ENCODE data around the gene ALOX12B. TPM values are rescaled to one million over a fixed set of nuclear protein-coding genes. Genes with fewer than 3 reads are reported as not detected.
"Not testable (repeated sequence)": the region's sequence is repeated elsewhere in the genome, so short reads cannot be mapped to it uniquely, and the experiment has no call there.

The ALOX12B gene
- total RNA-seq, 6 experiments from 2014 or later, result not detected

DNA sequence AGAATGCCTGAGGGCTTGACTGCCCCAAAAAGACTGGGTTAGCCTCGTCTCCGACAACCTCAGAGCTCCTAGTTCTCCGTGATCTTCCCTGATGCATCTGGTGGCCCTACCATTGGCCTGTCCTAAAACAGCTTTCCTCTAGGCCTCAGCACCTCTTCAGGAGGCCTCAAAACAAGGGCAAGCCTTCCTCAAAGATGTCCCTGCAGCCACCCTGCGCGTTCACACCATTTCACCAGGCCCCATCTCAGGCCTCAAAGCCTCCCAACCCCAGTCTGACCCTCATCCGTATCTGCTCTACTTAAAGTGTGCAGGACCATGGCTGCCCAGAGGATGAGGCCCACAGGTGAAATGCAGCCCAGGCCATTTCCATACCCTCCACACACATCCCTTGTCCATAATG, 23.4 kb upstream of the ALOX12B start:
- DNase-seq (no peak), ATAC-seq (no peak)
- Histone ChIP-seq H3K4me1 (peaks cover 0 to 6% (median 2%) of the 10 kb centered on the region in 4 donors), H3K36me3 (no peaks in the 10 kb centered on the region), H3K4me3 (no peak overlapping the region), H3K27ac (no peak overlapping the region), H3K27me3 (peaks cover 0 to 9% of the 10 kb centered on the region in 2 donors), H3K9me3 (no peaks in the 10 kb centered on the region)
- no peak for TF ChIP-seq POLR2A (IDR thresholded peaks at IDR 0.05)
- WGBS (ENCODE audit: insufficient coverage, low coverage, low lambda C conversion rate, missing lambda C conversion rate), result 89% methylated on average over 6 of the region's 6 CpGs
- intact Hi-C loops (cut with DNase I), result loop anchor here in 1 of 2 donors (10.0 kb wide), 1 partner anchor 46 kb away; no protein-coding TSS in a partner anchor

DNA sequence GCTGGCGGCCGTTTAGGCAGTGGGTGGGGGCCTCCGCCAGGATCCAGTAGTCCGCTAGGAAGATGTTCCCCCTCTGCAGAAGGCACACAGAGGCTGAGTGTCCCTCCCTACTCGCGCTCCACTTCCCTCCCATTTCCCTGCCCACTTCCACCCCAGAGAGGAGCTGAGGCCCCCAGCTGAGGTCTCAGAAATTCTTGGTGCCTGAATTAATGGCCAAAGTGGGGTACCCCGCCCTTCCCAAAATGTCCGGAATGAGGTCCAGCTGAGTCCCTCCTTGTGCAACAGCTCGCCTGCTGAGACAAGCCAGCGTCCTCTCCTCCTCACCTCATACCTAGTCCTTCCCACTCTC, 22.9 kb upstream of the ALOX12B start:
- Histone ChIP-seq H3K4me1 (peaks cover 0 to 6% (median 2%) of the 10 kb centered on the region in 4 donors), H3K27me3 (peaks cover 0 to 9% of the 10 kb centered on the region in 2 donors), H3K9me3 (no peaks in the 10 kb centered on the region), H3K4me3 (no peak overlapping the region), H3K36me3 (no peaks in the 10 kb centered on the region), H3K27ac (no peak overlapping the region)
- ATAC-seq (no peak), DNase-seq (no peak)
- WGBS (ENCODE audit: insufficient coverage, low coverage, low lambda C conversion rate, missing lambda C conversion rate), result 15% methylated on average over 5 of the region's 10 CpGs
- TF ChIP-seq, protein P1, sequence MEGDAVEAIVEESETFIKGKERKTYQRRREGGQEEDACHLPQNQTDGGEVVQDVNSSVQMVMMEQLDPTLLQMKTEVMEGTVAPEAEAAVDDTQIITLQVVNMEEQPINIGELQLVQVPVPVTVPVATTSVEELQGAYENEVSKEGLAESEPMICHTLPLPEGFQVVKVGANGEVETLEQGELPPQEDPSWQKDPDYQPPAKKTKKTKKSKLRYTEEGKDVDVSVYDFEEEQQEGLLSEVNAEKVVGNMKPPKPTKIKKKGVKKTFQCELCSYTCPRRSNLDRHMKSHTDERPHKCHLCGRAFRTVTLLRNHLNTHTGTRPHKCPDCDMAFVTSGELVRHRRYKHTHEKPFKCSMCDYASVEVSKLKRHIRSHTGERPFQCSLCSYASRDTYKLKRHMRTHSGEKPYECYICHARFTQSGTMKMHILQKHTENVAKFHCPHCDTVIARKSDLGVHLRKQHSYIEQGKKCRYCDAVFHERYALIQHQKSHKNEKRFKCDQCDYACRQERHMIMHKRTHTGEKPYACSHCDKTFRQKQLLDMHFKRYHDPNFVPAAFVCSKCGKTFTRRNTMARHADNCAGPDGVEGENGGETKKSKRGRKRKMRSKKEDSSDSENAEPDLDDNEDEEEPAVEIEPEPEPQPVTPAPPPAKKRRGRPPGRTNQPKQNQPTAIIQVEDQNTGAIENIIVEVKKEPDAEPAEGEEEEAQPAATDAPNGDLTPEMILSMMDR (IDR thresholded peaks at IDR 0.05), result no peak
- no peak for TF ChIP-seq POLR2A (IDR thresholded peaks at IDR 0.05)
- intact Hi-C loops (cut with DNase I), result loop anchor here in 1 of 2 donors (10.0 kb wide), 1 partner anchor 46 kb away; no protein-coding TSS in a partner anchor

DNA sequence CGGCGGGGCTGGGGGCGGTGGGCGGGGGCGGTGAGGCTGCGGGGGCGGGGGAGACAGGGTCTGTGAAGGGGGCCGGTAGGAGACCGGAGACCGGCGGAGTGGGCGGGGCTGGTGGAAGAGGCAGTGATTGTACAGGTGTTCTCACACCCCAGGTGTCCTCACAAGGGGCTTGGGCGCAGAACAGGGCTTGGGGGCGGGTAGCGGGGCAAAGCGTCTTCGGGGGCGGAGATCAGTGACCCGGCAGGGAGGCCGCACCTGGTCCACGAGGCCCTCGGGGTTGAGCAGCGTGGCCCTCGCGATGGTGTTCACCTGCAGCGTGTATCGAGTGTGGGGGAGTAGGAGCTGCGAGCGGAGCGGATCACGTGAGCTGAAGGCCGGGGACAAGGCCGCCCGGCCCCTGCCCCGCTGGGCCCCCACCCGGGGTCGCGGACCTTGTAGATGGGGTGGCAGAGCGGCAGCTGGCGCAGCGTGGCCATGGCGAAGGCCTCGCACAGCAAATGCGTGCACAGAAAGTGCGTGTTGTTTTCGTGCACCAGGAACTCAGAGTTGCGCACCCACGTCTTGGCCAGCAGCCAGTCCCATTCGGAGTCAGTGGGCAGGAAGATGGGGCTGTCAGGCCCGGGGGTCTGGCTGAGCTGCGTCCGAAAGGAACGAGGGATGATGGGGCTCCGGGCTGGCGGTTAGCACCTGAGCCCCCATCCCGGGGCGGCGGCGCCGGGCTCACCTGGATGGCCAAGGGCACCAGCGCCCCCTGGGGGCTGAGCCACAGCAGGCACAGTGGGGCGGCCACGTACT, 22.3 kb upstream of the ALOX12B start:
- WGBS (ENCODE audit: insufficient coverage, low coverage, low lambda C conversion rate, missing lambda C conversion rate), result 25% methylated on average over 4 of the region's 63 CpGs
- peak in 2 of 3 donors; percentile 66 to 69 for DNase-seq
- no peak for TF ChIP-seq POLR2A (IDR thresholded peaks at IDR 0.05)
- TF ChIP-seq, protein P1 (IDR thresholded peaks at IDR 0.05), result peak; percentile 71 to 81 (median 74)
- peak; percentile 72 to 86 (median 78) for ATAC-seq
- peaks cover 0 to 9% of the 10 kb centered on the region in 2 donors for H3K27me3 ChIP-seq
- no peaks in the 10 kb centered on the region for H3K9me3 ChIP-seq
- peak overlapping the region in 1 of 3 donors; percentile 10 for H3K4me3 ChIP-seq
- intact Hi-C loops (cut with DNase I), result loop anchor here in 1 of 2 donors (10.0 kb wide), 1 partner anchor 45 kb away; no protein-coding TSS in a partner anchor
- H3K36me3 ChIP-seq, result no peaks in the 10 kb centered on the region
- no peak overlapping the region for H3K27ac ChIP-seq
- peaks cover 0 to 6% (median 2%) of the 10 kb centered on the region in 4 donors for H3K4me1 ChIP-seq

DNA sequence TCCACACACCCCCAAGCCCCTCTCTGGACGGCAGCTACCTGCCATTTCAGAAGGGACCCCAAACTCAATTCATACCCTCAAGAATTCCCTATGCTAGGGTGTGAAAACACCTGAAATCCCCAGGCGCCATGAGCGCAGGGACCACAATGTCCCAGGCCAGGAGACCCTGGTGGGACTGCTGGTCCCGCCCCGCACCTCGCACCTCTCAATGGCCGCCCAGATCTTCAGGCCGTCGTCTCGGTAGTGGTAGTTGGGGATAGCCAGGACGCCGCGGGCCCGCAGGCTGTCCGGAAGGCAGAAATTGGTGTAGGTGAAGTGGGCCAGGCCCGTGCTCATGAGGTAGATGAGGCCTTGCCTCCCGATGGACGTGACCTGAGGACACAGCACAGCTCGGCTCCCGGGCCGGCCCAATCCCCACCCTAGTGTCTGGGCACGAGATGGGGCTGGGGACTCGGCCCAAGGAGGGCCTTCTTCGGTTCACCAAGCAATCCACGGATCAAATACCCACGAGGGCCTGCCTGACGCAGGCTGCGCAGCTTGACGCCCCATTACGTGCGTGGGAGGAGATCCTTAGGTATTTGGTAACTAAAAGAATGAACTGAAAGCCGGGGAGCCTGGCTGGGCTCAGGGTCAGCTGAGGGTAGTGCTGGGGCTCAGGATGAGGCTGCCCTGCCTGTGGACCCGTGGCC, 21.6 kb upstream of the ALOX12B start:
- Histone ChIP-seq H3K36me3 (no peaks in the 10 kb centered on the region), H3K27ac (no peak overlapping the region), H3K9me3 (no peaks in the 10 kb centered on the region), H3K4me1 (peaks cover 0 to 6% (median 2%) of the 10 kb centered on the region in 4 donors), H3K27me3 (peaks cover 0 to 9% of the 10 kb centered on the region in 2 donors), H3K4me3 (no peak overlapping the region)
- no peak for ATAC-seq
- TF ChIP-seq, protein P1 (IDR thresholded peaks at IDR 0.05), result no peak
- intact Hi-C loops (cut with DNase I), result no loop called here
- DNase-seq, result no peak
- 78% methylated on average over 26 of the region's 33 CpGs for WGBS (ENCODE audit: insufficient coverage, low coverage, low lambda C conversion rate, missing lambda C conversion rate)

DNA sequence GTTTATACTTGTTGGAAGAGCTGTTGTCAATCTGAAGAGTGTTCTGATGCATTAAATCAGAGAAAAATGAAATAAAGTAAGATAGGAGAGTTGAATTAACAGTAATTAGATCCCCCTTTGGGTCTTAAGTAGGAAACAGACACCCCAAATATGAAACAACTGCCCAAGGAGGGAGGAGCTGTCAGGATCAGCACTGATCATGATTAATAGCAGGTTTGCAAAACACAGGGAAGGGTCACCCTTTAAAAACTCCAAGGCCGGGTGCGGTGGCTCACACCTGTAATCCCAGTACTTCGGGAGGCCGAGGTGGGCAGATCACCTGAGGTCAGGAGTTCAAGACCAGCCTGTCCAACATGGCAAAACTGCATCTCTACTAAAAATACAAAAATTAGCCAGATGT, 19.5 kb upstream of the ALOX12B start:
- ATAC-seq, result not testable (repeated sequence)

More for the DNA sequence above, 19.5 kb upstream of the ALOX12B start:
- H3K9me3 ChIP-seq; intact Hi-C loops (cut with DNase I); H3K36me3 ChIP-seq; H3K4me1 ChIP-seq; DNase-seq; H3K4me3 ChIP-seq; H3K27me3 ChIP-seq; H3K27ac ChIP-seq: not testable (repeated sequence)
- WGBS (ENCODE audit: insufficient coverage, low coverage, low lambda C conversion rate, missing lambda C conversion rate), result no CpG with 5 or more reads among the region's 4 CpGs

Data from right lobe of liver (tissue), 6 donors.